Endothelial cell of umbilical vein (primary cell): ENCODE results near the gene ANO6. TPM values are rescaled to one million over a fixed set of nuclear protein-coding genes. Genes with fewer than 3 reads are reported as not detected.
A peak's percentile ranks its signal among the peaks of the same experiment; 100 is the strongest.

ENCODE experiments used
- BruUV-seq: library from RNA; stranded (reverse); fragments of 400-500 nt; replicated peaks from 2 replicates; lab custom pipeline; 2021; lab: Mats Ljungman, UMichigan
- CTCF ChIA-PET: fragments of 300-600, 350-600 bp; sonication (Branson Sonifier 250); formaldehyde crosslinking; loops from one replicate; lab custom pipeline; 2021; ENCODE audit warnings: antibody characterized with exemption, inconsistent platforms; lab: Charles Lee
- POLR2A ChIA-PET: fragments of 300-600, 350-600 bp; sonication (Branson Sonifier 250); formaldehyde crosslinking; loops from one replicate; lab custom pipeline; 2021; ENCODE audit warnings: antibody characterized with exemption, inconsistent platforms; lab: Charles Lee
- DNase-seq: peaks from one replicate; pipeline ENCODE4 v3.0.0-alpha.2; 2011; ENCODE audit warnings: low read depth, low spot score
- FAIRE-seq: peaks from 2 replicates; lab custom pipeline; 2011; peaks lifted over from hg19 to GRCh38; lab: Jason Lieb, UNC
- H2AFZ ChIP-seq: 2 replicates; pipeline ENCODE4 v1.6.0; 2012; ENCODE audit warnings: low read depth, low read length, control low read depth, inconsistent platforms
- H3K27ac ChIP-seq: 2 replicates; pipeline ENCODE4 v1.5.1; 2011; ENCODE audit warnings: low read depth, mild to moderate bottlenecking, control low read depth, low read length, moderate library complexity; ENCODE audit not compliant: insufficient read depth
- H3K27me3 ChIP-seq, 2 experiments: 2 replicates each; pipeline versions ENCODE4 v1.6.0 to v1.6.1; 2011; ENCODE audit warnings: low read length in 2 of 2, mixed read lengths in 1 of 2; ENCODE audit not compliant: control insufficient read depth in 2 of 2, insufficient read depth in 2 of 2
- H3K36me3 ChIP-seq, 2 experiments: 2 replicates in 1 of 2; 3 replicates in 1 of 2; pipeline ENCODE4 v1.5.1; 2011; ENCODE audit warnings: low read length in 2 of 2, mild to moderate bottlenecking in 1 of 2, moderate library complexity in 1 of 2; ENCODE audit not compliant: control insufficient read depth in 2 of 2, insufficient read depth in 2 of 2; ENCODE audit errors: extremely low read depth in 1 of 2
- H3K4me1 ChIP-seq: 3 replicates; pipeline ENCODE4 v1.5.1; 2011; ENCODE audit warnings: mild to moderate bottlenecking, low read length; ENCODE audit not compliant: control insufficient read depth, insufficient read depth; ENCODE audit errors: extremely low read depth
- H3K4me2 ChIP-seq: 2 replicates; pipeline ENCODE4 v1.6.1; 2011; ENCODE audit warnings: low read length, control low read depth, mixed read lengths; ENCODE audit not compliant: insufficient read depth
- H3K4me3 ChIP-seq, 3 experiments: fragments of 200-600 bp in 1 of 3; sonication (generic), shearing (Covaris generic) in 1 of 3; replicated peaks in 1 of 3; 2 replicates each; pipeline ENCODE4 v1.5.1; 2011 to 2016; ENCODE audit warnings: control low read depth in 3 of 3, low read length in 3 of 3, mild to moderate bottlenecking in 2 of 3, inconsistent platforms in 1 of 3, low read depth in 1 of 3, moderate library complexity in 1 of 3; ENCODE audit not compliant: insufficient read depth in 1 of 3
- H3K79me2 ChIP-seq: 2 replicates; pipeline ENCODE4 v1.6.0; 2012; ENCODE audit warnings: low read length, inconsistent platforms; ENCODE audit not compliant: control insufficient read depth, insufficient read depth
- H3K9ac ChIP-seq: replicated peaks from 2 replicates; pipeline ENCODE3; 2011; ENCODE audit warnings: low read length, control low read depth; ENCODE audit not compliant: insufficient read depth; ENCODE audit errors: extremely low read depth
- H3K9me1 ChIP-seq: replicated peaks from 3 replicates; pipeline ENCODE4 v1.6.0; 2011; ENCODE audit warnings: mild to moderate bottlenecking, low read length; ENCODE audit not compliant: control insufficient read depth, insufficient read depth; ENCODE audit errors: extremely low read depth
- H3K9me3 ChIP-seq: replicated peaks from 2 replicates; pipeline ENCODE4 v1.5.1; 2012; ENCODE audit warnings: low read length, inconsistent platforms; ENCODE audit not compliant: control insufficient read depth, insufficient read depth
- H4K20me1 ChIP-seq: replicated peaks from 2 replicates; pipeline ENCODE3; 2011; ENCODE audit warnings: mild to moderate bottlenecking, low read length; ENCODE audit not compliant: control insufficient read depth, insufficient read depth; ENCODE audit errors: extremely low read depth
- CTCF ChIP-seq, 2 donors: IDR thresholded peaks; 1 replicate in 1 of 2; 2 replicates in 1 of 2; pipeline ENCODE4 v1.5.1; 2011; ENCODE audit warnings: low read length in 2 of 2, mild to moderate bottlenecking in 2 of 2, moderate library complexity in 2 of 2, control low read depth in 1 of 2, inconsistent platforms in 1 of 2, low read depth in 1 of 2; ENCODE audit not compliant: insufficient read depth in 1 of 2; ENCODE audit errors: extremely low read depth in 1 of 2
- FOS ChIP-seq: IDR thresholded peaks from 2 replicates; pipeline ENCODE4 v1.6.1; 2011; ENCODE audit warnings: mild to moderate bottlenecking, low read length, moderate library complexity, borderline replicate concordance; ENCODE audit not compliant: insufficient read depth
- GATA2 ChIP-seq: IDR thresholded peaks from 2 replicates; pipeline ENCODE4 v1.7.0; 2011; ENCODE audit warnings: low read depth, mild to moderate bottlenecking, moderate library complexity, mixed read lengths, low read length; ENCODE audit not compliant: insufficient read length, insufficient read depth
- JUN ChIP-seq: IDR thresholded peaks from 2 replicates; pipeline ENCODE4 v1.6.1; 2011; ENCODE audit warnings: borderline replicate concordance, low read depth; ENCODE audit not compliant: insufficient read length, insufficient read depth
- MYC ChIP-seq: IDR thresholded peaks from one replicate; pipeline ENCODE4 v1.6.1; 2011; ENCODE audit warnings: mild to moderate bottlenecking, low read depth, low read length
- POLR2A ChIP-seq: IDR thresholded peaks from 2 replicates; pipeline ENCODE4 v1.6.1; 2012; ENCODE audit warnings: low read depth, mild to moderate bottlenecking, control low read depth, low read length
- POLR2AphosphoS5 ChIP-seq: IDR thresholded peaks from 2 replicates; pipeline ENCODE4 v1.6.1; 2012; ENCODE audit warnings: low read depth, mild to moderate bottlenecking, control low read depth, low read length, moderate library complexity; ENCODE audit not compliant: insufficient read depth
- dilution Hi-C: fragments of 300-500 bp; cut with MboI; formaldehyde crosslinking; loops from one replicate; pipeline ENCODE4 v1.15.0; 2019; ENCODE audit warnings: low sequenced_read_pairs; ENCODE audit not compliant: extremely low pct_ligation_motif_present
- intact Hi-C: fragments of 100-400 bp; cut with micrococcal nuclease; formaldehyde crosslinking; loops from one replicate; pipeline ENCODE4 v1.10.0; 2022
- polyA plus RNA-seq, 4 experiments: library from polyadenylated mRNA; depleted of rRNA in 3 of 4; stranded (reverse) in 3 of 4; unstranded in 1 of 4; fragments of >200 nt; gene quantifications; 2 replicates each; pipeline versions ENCODE4 v1.2.1 to v1.2.3, GENCODE V29; 2011 to 2012; ENCODE audit warnings: missing spikeins in 1 of 4
- total RNA-seq: library from RNA; stranded (reverse); gene quantifications from 2 replicates; pipeline ENCODE4 v1.2.3, GENCODE V29; 2021

The ANO6 gene
- total and polyA plus RNA-seq, 2 donors (not counting 3 experiments of a cell fraction or from before 2014, with no cell fraction given): 21.3 to 67.6 TPM

GRCh38 chr12:45379261-45379660 lies 163.4 kb downstream of the ANO6 start:
- TF ChIP-seq CTCF (IDR thresholded peaks at IDR 0.05; ENCODE audit: extremely low read depth in 1 of 2, insufficient read depth in 1 of 2, low read depth in 1 of 2, low read length in 2 of 2): no peak
- no peak for TF ChIP-seq GATA2
- TF ChIP-seq POLR2A: no peak
- no peak for TF ChIP-seq POLR2AphosphoS5
- TF ChIP-seq JUN: peak; percentile 23
- TF ChIP-seq FOS: peak; percentile 39
- TF ChIP-seq MYC: no peak
- H3K9me1 ChIP-seq: no peaks in the 10 kb centered on the region
- ChIA-PET CTCF (interaction anchor here (0.7 to 3.5 kb wide), 8 partner anchors 9 to 213 kb away, joined by 3 to 14 read pairs (median 4); partner anchors contain the start of gene ANO6), POLR2A (no interaction called here)
- H3K4me1 ChIP-seq: peaks cover 30% of the 10 kb centered on the region
- intact Hi-C loops: loop anchor here (2.0 kb wide), 2 partner anchors 110 to 164 kb away; no protein-coding TSS in a partner anchor
- no peak overlapping the region for H3K9ac ChIP-seq
- H3K79me2 ChIP-seq: no peaks in the 10 kb centered on the region
- peaks cover 3 to 15% of the 10 kb centered on the region in 2 experiments for H3K36me3 ChIP-seq
- no peak overlapping the region for H3K4me3 ChIP-seq
- H2AFZ ChIP-seq: no peak overlapping the region
- FAIRE-seq (peak; percentile 49), DNase-seq (peak; percentile 89)
- H3K27ac ChIP-seq: no peak overlapping the region
- no peaks in the 10 kb centered on the region for H3K9me3 ChIP-seq
- no TSS peak for BruUV-seq
- no peaks in the 10 kb centered on the region for H3K27me3 ChIP-seq
- H4K20me1 ChIP-seq: peaks cover 2% of the 10 kb centered on the region
- peak overlapping the region; percentile 58 for H3K4me2 ChIP-seq
- dilution Hi-C loops: no loop called here
